ENCODE data around the gene MTREX.
"Not testable (repeated sequence)": the region's sequence is repeated elsewhere in the genome, so short reads cannot be mapped to it uniquely, and the experiment has no call there.

MTREX gene

GRCh38 chr5:55307383-55308253, at the start of gene MTREX, which contains the start of gene DHX29:
TSS of gene MTREX (plus strand) at chr5:55307989. CDS start at chr5:55308014, 25 bp downstream.
TSS of gene DHX29 (minus strand) at chr5:55307694. CDS start at chr5:55307573, 121 bp downstream.
- DNase-seq = peak; percentile 87 to 92

- no peak for DNase-seq
Observed at GRCh38 chr5:55258339-55258738, 49.5 kb upstream of the MTREX start.

GRCh38 chr5:55276771-55277170, 31.0 kb upstream of the MTREX start:
- DNase-seq = no peak

- DNase-seq = no peak
Observed at GRCh38 chr5:55278778-55279177, 29.0 kb upstream of the MTREX start.

GRCh38 chr5:55286411-55286933, 21.3 kb upstream of the MTREX start:
- DNase-seq = no peak

GRCh38 chr5:55289808-55290207, 18.0 kb upstream of the MTREX start:
- no peak for DNase-seq

GRCh38 chr5:55290991-55291390, 16.8 kb upstream of the MTREX start:
- DNase-seq = no peak

- DNase-seq = no peak
Observed at GRCh38 chr5:55294935-55295334, 12.9 kb upstream of the MTREX start.

- DNase-seq = no peak
Observed at GRCh38 chr5:55300890-55301289, 6.9 kb upstream of the MTREX start.

GRCh38 chr5:55303238-55303690, 4.5 kb upstream of the MTREX start:
- no peak for DNase-seq

- no peak for DNase-seq
Observed at GRCh38 chr5:55304584-55304983, 3.2 kb upstream of the MTREX start.

GRCh38 chr5:55305345-55305744, 2.4 kb upstream of the MTREX start:
- no peak for DNase-seq

- no peak for DNase-seq
Observed at GRCh38 chr5:55306641-55307382, 977 bp upstream of the MTREX start.

- DNase-seq = peak; percentile 19 to 35
Observed at GRCh38 chr5:55308254-55308836, 556 bp downstream of the MTREX start.

- DNase-seq = no peak
Observed at GRCh38 chr5:55313870-55314617, 6.3 kb downstream of the MTREX start.

GRCh38 chr5:55316289-55316688, 8.5 kb downstream of the MTREX start:
- no peak for DNase-seq

GRCh38 chr5:55316837-55317236, 9.0 kb downstream of the MTREX start:
- no peak for DNase-seq

- not testable (repeated sequence) for DNase-seq
Observed at GRCh38 chr5:55318237-55318636, 10.4 kb downstream of the MTREX start.

- no peak for DNase-seq
Observed at GRCh38 chr5:55319491-55319890, 11.7 kb downstream of the MTREX start.

GRCh38 chr5:55320571-55320970, 12.8 kb downstream of the MTREX start:
- DNase-seq = no peak

GRCh38 chr5:55324006-55324405, 16.2 kb downstream of the MTREX start:
- DNase-seq = no peak

GRCh38 chr5:55324815-55325418, 17.1 kb downstream of the MTREX start:
- DNase-seq = peak in 1 of 2 experiments; percentile 16

All from NCI-H2081 (cell line).